Measurements from ENCODE around the gene BRD4. TPM values are rescaled to one million over a fixed set of nuclear protein-coding genes. Genes with fewer than 3 reads are reported as not detected.

The BRD4 gene
- total RNA-seq, 2 experiments from 2014 or later: 33.6 to 143 TPM

DNA sequence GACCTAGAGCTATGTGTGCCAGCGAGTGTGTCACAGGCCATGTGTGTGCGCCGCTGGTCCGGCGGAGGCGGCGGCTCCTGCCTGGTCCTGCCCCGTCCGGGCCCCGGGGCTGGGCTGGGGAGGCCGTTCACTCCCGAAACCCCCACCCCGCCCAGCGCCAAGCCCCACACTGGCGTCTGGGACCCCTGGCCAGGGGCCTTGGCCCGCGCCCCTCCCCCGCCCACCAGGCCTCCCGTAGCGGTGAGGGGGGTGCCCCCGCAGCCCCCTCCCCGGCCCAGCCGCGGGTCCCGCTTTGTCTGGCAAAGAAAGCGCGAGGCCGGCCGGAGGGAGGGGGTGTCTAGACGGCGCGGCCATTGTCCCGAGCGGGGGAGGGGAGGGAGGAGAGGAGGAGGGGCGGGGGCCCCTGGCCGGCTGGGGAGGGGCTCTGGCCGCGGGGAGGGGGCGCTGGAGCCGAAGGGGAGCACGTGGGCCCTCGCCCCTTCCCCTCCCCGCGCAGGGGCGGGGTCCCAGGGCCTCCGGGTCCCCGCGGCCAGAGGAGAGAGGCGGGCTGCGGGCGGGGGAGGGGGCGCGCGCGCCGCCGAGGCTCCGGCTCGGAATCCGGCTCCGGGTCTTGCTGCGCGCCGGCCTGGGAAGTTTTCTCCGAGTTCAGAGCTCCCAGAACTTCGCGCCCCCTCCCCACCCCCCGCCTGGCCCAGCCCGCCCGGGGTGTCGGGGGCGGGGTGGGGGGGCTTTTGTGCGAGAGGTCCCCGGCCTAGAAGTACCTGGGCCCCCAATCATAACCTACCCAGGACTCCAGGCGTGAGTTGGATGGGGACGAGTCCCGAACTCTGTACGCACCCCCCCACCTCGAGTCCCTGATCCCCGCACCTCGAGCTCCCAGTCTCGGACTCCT lies 132.4 kb downstream of the BRD4 start:
- POLR2A ChIA-PET: no interaction called here
- Histone ChIP-seq H3K79me2 (ENCODE audit: insufficient read depth, low read depth, low read length) (no peaks in the 10 kb centered on the region), H3K9me2 (ENCODE audit: insufficient read depth, low read length) (no peaks in the 10 kb centered on the region), H3K36me3 (ENCODE audit: insufficient read depth, low read length) (no peaks in the 10 kb centered on the region), H3K4me1 (ENCODE audit: insufficient read depth, low read length, poor library complexity, severe bottlenecking) (peaks cover 21% of the 10 kb centered on the region), H3K9me3 (ENCODE audit: low read length) (no peaks in the 10 kb centered on the region), H2AFZ (ENCODE audit: low read length) (no peak overlapping the region), H4K20me1 (ENCODE audit: insufficient read depth, low read length) (no peaks in the 10 kb centered on the region), H3K27ac (ENCODE audit: low read depth, low read length, poor library complexity, severe bottlenecking) (no peak overlapping the region), H3K4me3 (ENCODE audit: low read depth, low read length, poor library complexity, severe bottlenecking) (no peak overlapping the region), H3K4me2 (ENCODE audit: low read length) (no peak overlapping the region)
- CTCF ChIA-PET (ENCODE audit: unreplicated experiment): no interaction called here
- intact Hi-C loops (cut with micrococcal nuclease; ENCODE audit: unreplicated experiment): no loop called here
- TF ChIP-seq, protein P1, sequence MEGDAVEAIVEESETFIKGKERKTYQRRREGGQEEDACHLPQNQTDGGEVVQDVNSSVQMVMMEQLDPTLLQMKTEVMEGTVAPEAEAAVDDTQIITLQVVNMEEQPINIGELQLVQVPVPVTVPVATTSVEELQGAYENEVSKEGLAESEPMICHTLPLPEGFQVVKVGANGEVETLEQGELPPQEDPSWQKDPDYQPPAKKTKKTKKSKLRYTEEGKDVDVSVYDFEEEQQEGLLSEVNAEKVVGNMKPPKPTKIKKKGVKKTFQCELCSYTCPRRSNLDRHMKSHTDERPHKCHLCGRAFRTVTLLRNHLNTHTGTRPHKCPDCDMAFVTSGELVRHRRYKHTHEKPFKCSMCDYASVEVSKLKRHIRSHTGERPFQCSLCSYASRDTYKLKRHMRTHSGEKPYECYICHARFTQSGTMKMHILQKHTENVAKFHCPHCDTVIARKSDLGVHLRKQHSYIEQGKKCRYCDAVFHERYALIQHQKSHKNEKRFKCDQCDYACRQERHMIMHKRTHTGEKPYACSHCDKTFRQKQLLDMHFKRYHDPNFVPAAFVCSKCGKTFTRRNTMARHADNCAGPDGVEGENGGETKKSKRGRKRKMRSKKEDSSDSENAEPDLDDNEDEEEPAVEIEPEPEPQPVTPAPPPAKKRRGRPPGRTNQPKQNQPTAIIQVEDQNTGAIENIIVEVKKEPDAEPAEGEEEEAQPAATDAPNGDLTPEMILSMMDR (conservative IDR thresholded peaks at IDR 0.05; ENCODE audit: low read length): no peak
- TF ChIP-seq EZH2phosphoT487 (IDR thresholded peaks at IDR 0.05; ENCODE audit: borderline replicate concordance, low read depth, low read length): no peak
- BruUV-seq (replicated peaks): no TSS peak
- no peak for DNase-seq (ENCODE audit: low spot score)

DNA sequence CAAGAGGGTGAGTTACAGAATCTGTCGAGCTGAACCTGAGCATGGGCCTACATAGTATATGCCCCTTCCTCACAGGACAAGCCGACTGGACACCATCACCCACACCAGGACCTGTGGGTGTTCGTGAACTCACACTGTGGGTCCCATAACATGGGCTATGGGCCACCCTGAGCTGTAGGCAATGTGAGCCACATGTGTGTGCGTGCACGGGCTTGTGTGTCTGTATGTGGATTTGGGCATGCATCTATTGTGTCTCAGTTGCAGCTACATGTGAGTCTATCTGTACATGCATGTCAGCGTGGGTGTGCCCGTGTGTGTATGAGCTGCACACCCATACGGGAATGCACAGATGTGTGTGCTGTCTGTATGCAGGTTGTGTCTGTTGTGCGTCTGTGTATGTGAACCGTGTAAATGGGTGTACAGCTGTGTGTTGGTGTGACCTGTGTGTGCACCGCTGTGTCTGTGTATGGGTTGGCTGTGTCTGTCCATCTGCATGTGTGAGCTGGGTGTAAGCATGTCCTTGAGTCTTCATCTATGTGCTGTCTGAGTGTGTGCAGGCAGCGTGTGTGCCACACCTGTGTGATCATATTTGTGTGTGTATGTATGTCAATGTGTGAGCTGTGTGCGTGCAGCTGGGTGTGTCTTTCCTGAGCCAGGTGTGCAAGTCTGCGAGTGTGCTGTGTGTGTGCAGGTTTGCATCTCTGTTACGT lies 133.2 kb downstream of the BRD4 start:
- DNase-seq (ENCODE audit: low spot score): no peak
- H2AFZ ChIP-seq (ENCODE audit: low read length): no peak overlapping the region

More for the DNA sequence above, 133.2 kb downstream of the BRD4 start:
- no peaks in the 10 kb centered on the region for H4K20me1 ChIP-seq (ENCODE audit: insufficient read depth, low read length)
- no peaks in the 10 kb centered on the region for H3K36me3 ChIP-seq (ENCODE audit: insufficient read depth, low read length)
- no peak overlapping the region for H3K4me3 ChIP-seq (ENCODE audit: low read depth, low read length, poor library complexity, severe bottlenecking)
- ChIA-PET CTCF (ENCODE audit: unreplicated experiment) (no interaction called here), POLR2A (no interaction called here)
- H3K4me2 ChIP-seq (ENCODE audit: low read length): no peak overlapping the region
- no peaks in the 10 kb centered on the region for H3K79me2 ChIP-seq (ENCODE audit: insufficient read depth, low read depth, low read length)
- no peak for TF ChIP-seq EZH2phosphoT487 (IDR thresholded peaks at IDR 0.05; ENCODE audit: borderline replicate concordance, low read depth, low read length)
- TF ChIP-seq, protein P1 (conservative IDR thresholded peaks at IDR 0.05; ENCODE audit: low read length): no peak
- intact Hi-C loops (cut with micrococcal nuclease; ENCODE audit: unreplicated experiment): no loop called here
- no TSS peak for BruUV-seq (replicated peaks)
- H3K27ac ChIP-seq (ENCODE audit: low read depth, low read length, poor library complexity, severe bottlenecking): no peak overlapping the region
- H3K9me2 ChIP-seq (ENCODE audit: insufficient read depth, low read length): no peaks in the 10 kb centered on the region
- H3K4me1 ChIP-seq (ENCODE audit: insufficient read depth, low read length, poor library complexity, severe bottlenecking): peaks cover 21% of the 10 kb centered on the region
- H3K9me3 ChIP-seq (ENCODE audit: low read length): no peaks in the 10 kb centered on the region

Data from OCI-LY7 (cell line).